Stimulated activated naive CD4-positive, alpha-beta T cell treated with Interleukin-2 at 50 U/mL for 16 hours (primary cell): Measurements from ENCODE around the gene TBC1D22A.
"Not testable (repeated sequence)": the region's sequence is repeated elsewhere in the genome, so short reads cannot be mapped to it uniquely, and the experiment has no call there.

ENCODE experiments used
- DNase-seq: peaks from one replicate; lab custom pipeline; 2025; lab: John Stamatoyannopoulos, UW

Gene TBC1D22A

GRCh38 chr22:47123827-47124442 is 361.5 kb downstream of the TBC1D22A start:
- no peak for DNase-seq

GRCh38 chr22:47124451-47124881 is 362.0 kb downstream of the TBC1D22A start:
- DNase-seq = no peak

GRCh38 chr22:47124961-47125360 is 362.5 kb downstream of the TBC1D22A start:
- no peak for DNase-seq

- no peak for DNase-seq
Observed at GRCh38 chr22:47125603-47126002, 363.2 kb downstream of the TBC1D22A start.

GRCh38 chr22:47126344-47126811 is 363.9 kb downstream of the TBC1D22A start:
- no peak for DNase-seq

- DNase-seq = no peak
Observed at GRCh38 chr22:47127441-47127871, 365.0 kb downstream of the TBC1D22A start.

- no peak for DNase-seq
Observed at GRCh38 chr22:47128216-47128615, 365.8 kb downstream of the TBC1D22A start.

GRCh38 chr22:47128622-47129215 is 366.3 kb downstream of the TBC1D22A start:
- no peak for DNase-seq

- DNase-seq = no peak
Observed at GRCh38 chr22:47129902-47130635, 367.6 kb downstream of the TBC1D22A start.

GRCh38 chr22:47130883-47131631 is 368.6 kb downstream of the TBC1D22A start:
- DNase-seq = no peak

GRCh38 chr22:47131632-47132427 is 369.4 kb downstream of the TBC1D22A start:
- no peak for DNase-seq

GRCh38 chr22:47132428-47132825 is 370.0 kb downstream of the TBC1D22A start:
- no peak for DNase-seq

- DNase-seq = no peak
Observed at GRCh38 chr22:47133061-47133969, 370.9 kb downstream of the TBC1D22A start.

- no peak for DNase-seq
Observed at GRCh38 chr22:47134222-47134621, 371.8 kb downstream of the TBC1D22A start.

- no peak for DNase-seq
Observed at GRCh38 chr22:47135338-47135737, 372.9 kb downstream of the TBC1D22A start.

GRCh38 chr22:47136050-47136449 is 373.6 kb downstream of the TBC1D22A start:
- DNase-seq = no peak

- no peak for DNase-seq
Observed at GRCh38 chr22:47136671-47137070, 374.2 kb downstream of the TBC1D22A start.

GRCh38 chr22:47139013-47139789 is 376.8 kb downstream of the TBC1D22A start:
- DNase-seq = no peak

- DNase-seq = no peak
Observed at GRCh38 chr22:47139790-47140119, 377.3 kb downstream of the TBC1D22A start.

- not testable (repeated sequence) for DNase-seq
Observed at GRCh38 chr22:47140975-47141374, 378.5 kb downstream of the TBC1D22A start.
